HepG2 (cell line): ENCODE data around the gene ZNF670. TPM values are rescaled to one million over a fixed set of nuclear protein-coding genes. Genes with fewer than 3 reads are reported as not detected.

Source experiments
- HOMEZ ChIP-seq: IDR thresholded peaks from 2 replicates; pipeline ENCODE4 v1.6.1; 2016; ENCODE audit warnings: low read depth
- LBX2 ChIP-seq: sonication (generic); formaldehyde crosslinking; IDR thresholded peaks from 2 replicates; pipeline ENCODE4 v1.5.0; 2020; ENCODE audit warnings: missing genetic modification reagents, mild to moderate bottlenecking, borderline replicate concordance
- MYC ChIP-seq: sonication (generic); formaldehyde crosslinking; IDR thresholded peaks from 2 replicates; pipeline ENCODE4 v1.9.0; 2021; ENCODE audit warnings: missing genetic modification reagents, borderline replicate concordance
- POLR2AphosphoS5 ChIP-seq: IDR thresholded peaks from 2 replicates; pipeline ENCODE4 v1.6.1; 2012; ENCODE audit warnings: low read depth, low read length
- RCOR2 ChIP-seq: IDR thresholded peaks from 2 replicates; pipeline ENCODE4 v1.6.1; 2016; ENCODE audit warnings: missing biosample characterization, missing genetic modification reagents
- RELA ChIP-seq: sonication (generic); formaldehyde crosslinking; IDR thresholded peaks from 2 replicates; pipeline ENCODE4 v1.4.0; 2020; ENCODE audit warnings: missing genetic modification reagents
- SP5 ChIP-seq: IDR thresholded peaks from 2 replicates; pipeline ENCODE4 v1.6.1; 2016; ENCODE audit warnings: low read depth, borderline replicate concordance
- TBP ChIP-seq: sonication (generic); formaldehyde crosslinking; IDR thresholded peaks from 2 replicates; pipeline ENCODE4 v1.5.0; 2020; ENCODE audit warnings: missing genetic modification reagents
- ZNF124 ChIP-seq: sonication (generic); formaldehyde crosslinking; IDR thresholded peaks from 2 replicates; pipeline ENCODE4 v1.4.0; 2020; ENCODE audit warnings: missing genetic modification reagents
- ZNF326 ChIP-seq: sonication (generic); formaldehyde crosslinking; IDR thresholded peaks from 2 replicates; pipeline ENCODE4 v1.4.0; 2020; ENCODE audit warnings: missing genetic modification reagents, borderline replicate concordance
- ZNF335 ChIP-seq: sonication (generic); formaldehyde crosslinking; IDR thresholded peaks from 2 replicates; pipeline ENCODE4 v1.4.0; 2020; ENCODE audit warnings: missing genetic modification reagents
- ZNF512B ChIP-seq: sonication (generic); formaldehyde crosslinking; IDR thresholded peaks from 2 replicates; pipeline ENCODE4 v1.5.1; 2020; ENCODE audit warnings: missing genetic modification reagents, mild to moderate bottlenecking, borderline replicate concordance
- ZNF614 ChIP-seq: IDR thresholded peaks from 2 replicates; pipeline ENCODE4 v1.6.1; 2018; ENCODE audit warnings: missing biosample characterization, missing genetic modification reagents, inconsistent platforms, borderline replicate concordance
- polyA plus RNA-seq, 8 experiments: library from polyadenylated mRNA; depleted of rRNA in 3 of 8; stranded (reverse) in 7 of 8; unstranded in 1 of 8; fragments of >200 nt; fragmentation: Illumina TruSeq in 4 of 8; extraction: Trizol in 4 of 8; gene quantifications; 2 replicates each; pipeline versions ENCODE4 v1.2.1 to v1.2.3, GENCODE V29; 2011 to 2016; ENCODE audit warnings: low read depth in 4 of 8, missing spikeins in 1 of 8, mixed read lengths in 1 of 8; ENCODE audit not compliant: insufficient read depth in 1 of 8
- total RNA-seq, 5 experiments: library from RNA; depleted of rRNA; stranded (reverse); fragments of >200 nt; fragmentation: Illumina TruSeq; extraction: Trizol; gene quantifications; 2 replicates each; pipeline ENCODE4 v1.2.3, GENCODE V29; 2016; ENCODE audit warnings: low read depth in 1 of 5
- TF ChIP-seq, protein P1 (sequence below): sonication (generic); formaldehyde crosslinking; IDR thresholded peaks from 2 replicates; pipeline ENCODE4 v1.5.0; 2020; ENCODE audit warnings: mild to moderate bottlenecking, missing genetic modification reagents
- TF ChIP-seq, protein P2 (sequence below): sonication (generic); formaldehyde crosslinking; IDR thresholded peaks from 2 replicates; pipeline ENCODE4 v1.4.0; 2020; ENCODE audit warnings: missing genetic modification reagents, borderline replicate concordance
- TF ChIP-seq, protein P3 (sequence below): sonication (generic); formaldehyde crosslinking; IDR thresholded peaks from 2 replicates; pipeline ENCODE4 v1.4.0; 2020; ENCODE audit warnings: missing genetic modification reagents

Gene ZNF670
- total and polyA plus RNA-seq, 2 of the 13 experiments (the other 11 are each of a cell fraction or from before 2014, with no cell fraction given), result 4.2 to 10.9 TPM

DNA sequence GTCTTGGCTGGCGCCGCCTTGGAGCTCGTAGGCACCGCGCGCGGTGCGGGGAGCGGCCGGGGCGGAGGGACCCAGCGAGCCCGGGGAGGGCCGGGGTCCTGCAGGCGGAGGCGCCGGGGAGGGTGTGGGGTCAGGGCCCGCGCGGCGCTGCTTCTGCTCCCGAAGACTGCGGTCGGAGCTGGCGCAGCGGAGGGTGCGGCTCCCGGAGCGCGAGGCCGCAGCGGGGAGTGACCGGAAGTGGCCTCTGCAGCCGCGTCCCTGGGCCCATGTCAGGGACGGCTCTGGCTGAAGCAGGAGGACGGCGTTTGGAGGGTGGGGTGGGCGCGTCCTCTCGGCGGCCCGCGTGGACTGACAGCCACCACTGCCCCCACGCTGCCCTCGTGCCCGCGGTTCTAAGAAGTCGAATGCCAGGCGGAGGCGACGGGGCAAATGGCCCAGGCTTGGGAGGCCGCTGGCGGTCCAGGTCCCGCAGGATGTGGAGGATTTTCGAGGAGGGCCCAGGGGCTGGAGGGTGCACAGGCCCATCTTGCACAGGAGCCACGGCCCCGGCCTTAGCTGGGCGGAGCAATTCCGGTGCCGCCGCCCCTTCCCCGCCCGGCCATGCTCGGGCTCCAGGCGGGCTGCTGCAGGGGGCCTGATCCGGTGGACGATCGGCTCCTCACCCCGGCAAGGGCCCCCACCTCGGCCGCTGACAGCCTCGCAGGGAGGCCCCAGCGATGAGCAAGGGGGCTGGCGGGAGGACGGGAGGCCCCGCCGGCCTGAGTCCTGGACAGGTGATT, 33.3 kb upstream of the ZNF670 start (continued):
- no peak for TF ChIP-seq HOMEZ (CRISPR knock-in tag)
- TF ChIP-seq ZNF512B (CRISPR knock-in tag), result no peak
- TF ChIP-seq, protein P1, sequence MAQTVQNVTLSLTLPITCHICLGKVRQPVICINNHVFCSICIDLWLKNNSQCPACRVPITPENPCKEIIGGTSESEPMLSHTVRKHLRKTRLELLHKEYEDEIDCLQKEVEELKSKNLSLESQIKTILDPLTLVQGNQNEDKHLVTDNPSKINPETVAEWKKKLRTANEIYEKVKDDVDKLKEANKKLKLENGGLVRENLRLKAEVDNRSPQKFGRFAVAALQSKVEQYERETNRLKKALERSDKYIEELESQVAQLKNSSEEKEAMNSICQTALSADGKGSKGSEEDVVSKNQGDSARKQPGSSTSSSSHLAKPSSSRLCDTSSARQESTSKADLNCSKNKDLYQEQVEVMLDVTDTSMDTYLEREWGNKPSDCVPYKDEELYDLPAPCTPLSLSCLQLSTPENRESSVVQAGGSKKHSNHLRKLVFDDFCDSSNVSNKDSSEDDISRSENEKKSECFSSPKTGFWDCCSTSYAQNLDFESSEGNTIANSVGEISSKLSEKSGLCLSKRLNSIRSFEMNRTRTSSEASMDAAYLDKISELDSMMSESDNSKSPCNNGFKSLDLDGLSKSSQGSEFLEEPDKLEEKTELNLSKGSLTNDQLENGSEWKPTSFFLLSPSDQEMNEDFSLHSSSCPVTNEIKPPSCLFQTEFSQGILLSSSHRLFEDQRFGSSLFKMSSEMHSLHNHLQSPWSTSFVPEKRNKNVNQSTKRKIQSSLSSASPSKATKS (CRISPR knock-in tag), result no peak
- TF ChIP-seq ZNF614 (CRISPR knock-in tag), result no peak
- no peak for TF ChIP-seq TBP (CRISPR knock-in tag)
- TF ChIP-seq, protein P2, sequence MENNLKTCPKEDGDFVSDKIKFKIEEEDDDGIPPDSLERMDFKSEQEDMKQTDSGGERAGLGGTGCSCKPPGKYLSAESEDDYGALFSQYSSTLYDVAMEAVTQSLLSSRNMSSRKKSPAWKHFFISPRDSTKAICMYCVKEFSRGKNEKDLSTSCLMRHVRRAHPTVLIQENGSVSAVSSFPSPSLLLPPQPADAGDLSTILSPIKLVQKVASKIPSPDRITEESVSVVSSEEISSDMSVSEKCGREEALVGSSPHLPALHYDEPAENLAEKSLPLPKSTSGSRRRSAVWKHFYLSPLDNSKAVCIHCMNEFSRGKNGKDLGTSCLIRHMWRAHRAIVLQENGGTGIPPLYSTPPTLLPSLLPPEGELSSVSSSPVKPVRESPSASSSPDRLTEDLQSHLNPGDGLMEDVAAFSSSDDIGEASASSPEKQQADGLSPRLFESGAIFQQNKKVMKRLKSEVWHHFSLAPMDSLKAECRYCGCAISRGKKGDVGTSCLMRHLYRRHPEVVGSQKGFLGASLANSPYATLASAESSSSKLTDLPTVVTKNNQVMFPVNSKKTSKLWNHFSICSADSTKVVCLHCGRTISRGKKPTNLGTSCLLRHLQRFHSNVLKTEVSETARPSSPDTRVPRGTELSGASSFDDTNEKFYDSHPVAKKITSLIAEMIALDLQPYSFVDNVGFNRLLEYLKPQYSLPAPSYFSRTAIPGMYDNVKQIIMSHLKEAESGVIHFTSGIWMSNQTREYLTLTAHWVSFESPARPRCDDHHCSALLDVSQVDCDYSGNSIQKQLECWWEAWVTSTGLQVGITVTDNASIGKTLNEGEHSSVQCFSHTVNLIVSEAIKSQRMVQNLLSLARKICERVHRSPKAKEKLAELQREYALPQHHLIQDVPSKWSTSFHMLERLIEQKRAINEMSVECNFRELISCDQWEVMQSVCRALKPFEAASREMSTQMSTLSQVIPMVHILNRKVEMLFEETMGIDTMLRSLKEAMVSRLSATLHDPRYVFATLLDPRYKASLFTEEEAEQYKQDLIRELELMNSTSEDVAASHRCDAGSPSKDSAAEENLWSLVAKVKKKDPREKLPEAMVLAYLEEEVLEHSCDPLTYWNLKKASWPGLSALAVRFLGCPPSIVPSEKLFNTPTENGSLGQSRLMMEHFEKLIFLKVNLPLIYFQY (CRISPR knock-in tag), result peak; percentile 65; the same call in 1 of the 2 replicates
- peak; percentile 46 for TF ChIP-seq SP5 (CRISPR knock-in tag)
- TF ChIP-seq POLR2AphosphoS5, result peak; percentile 52; the same call in 1 of the 2 replicates
- TF ChIP-seq ZNF124 (CRISPR knock-in tag), result no peak
- TF ChIP-seq ZNF326 (CRISPR knock-in tag), result no peak
- peak; percentile 77 for TF ChIP-seq MYC (CRISPR knock-in tag)
- TF ChIP-seq, protein P3, sequence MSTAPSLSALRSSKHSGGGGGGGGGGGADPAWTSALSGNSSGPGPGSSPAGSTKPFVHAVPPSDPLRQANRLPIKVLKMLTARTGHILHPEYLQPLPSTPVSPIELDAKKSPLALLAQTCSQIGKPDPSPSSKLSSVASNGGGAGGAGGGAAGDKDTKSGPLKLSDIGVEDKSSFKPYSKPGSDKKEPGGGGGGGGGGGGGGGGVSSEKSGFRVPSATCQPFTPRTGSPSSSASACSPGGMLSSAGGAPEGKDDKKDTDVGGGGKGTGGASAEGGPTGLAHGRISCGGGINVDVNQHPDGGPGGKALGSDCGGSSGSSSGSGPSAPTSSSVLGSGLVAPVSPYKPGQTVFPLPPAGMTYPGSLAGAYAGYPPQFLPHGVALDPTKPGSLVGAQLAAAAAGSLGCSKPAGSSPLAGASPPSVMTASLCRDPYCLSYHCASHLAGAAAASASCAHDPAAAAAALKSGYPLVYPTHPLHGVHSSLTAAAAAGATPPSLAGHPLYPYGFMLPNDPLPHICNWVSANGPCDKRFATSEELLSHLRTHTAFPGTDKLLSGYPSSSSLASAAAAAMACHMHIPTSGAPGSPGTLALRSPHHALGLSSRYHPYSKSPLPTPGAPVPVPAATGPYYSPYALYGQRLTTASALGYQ (CRISPR knock-in tag), result no peak
- no peak; the same call in 1 of the 2 replicates for TF ChIP-seq RELA
- peak; percentile 58; the same call in 1 of the 2 replicates for TF ChIP-seq ZNF335 (CRISPR knock-in tag)
- no peak for TF ChIP-seq RCOR2 (CRISPR knock-in tag)
- TF ChIP-seq LBX2 (CRISPR knock-in tag), result no peak
